ENCODE measurements around the gene THBS2. TPM values are rescaled to one million over a fixed set of nuclear protein-coding genes. Genes with fewer than 3 reads are reported as not detected.
A peak's percentile ranks its signal among the peaks of the same experiment; 100 is the strongest.

THBS2 gene
- total and polyA plus RNA-seq, 12 donors = 5.2 to 45.9 (median 10.7) TPM

DNA sequence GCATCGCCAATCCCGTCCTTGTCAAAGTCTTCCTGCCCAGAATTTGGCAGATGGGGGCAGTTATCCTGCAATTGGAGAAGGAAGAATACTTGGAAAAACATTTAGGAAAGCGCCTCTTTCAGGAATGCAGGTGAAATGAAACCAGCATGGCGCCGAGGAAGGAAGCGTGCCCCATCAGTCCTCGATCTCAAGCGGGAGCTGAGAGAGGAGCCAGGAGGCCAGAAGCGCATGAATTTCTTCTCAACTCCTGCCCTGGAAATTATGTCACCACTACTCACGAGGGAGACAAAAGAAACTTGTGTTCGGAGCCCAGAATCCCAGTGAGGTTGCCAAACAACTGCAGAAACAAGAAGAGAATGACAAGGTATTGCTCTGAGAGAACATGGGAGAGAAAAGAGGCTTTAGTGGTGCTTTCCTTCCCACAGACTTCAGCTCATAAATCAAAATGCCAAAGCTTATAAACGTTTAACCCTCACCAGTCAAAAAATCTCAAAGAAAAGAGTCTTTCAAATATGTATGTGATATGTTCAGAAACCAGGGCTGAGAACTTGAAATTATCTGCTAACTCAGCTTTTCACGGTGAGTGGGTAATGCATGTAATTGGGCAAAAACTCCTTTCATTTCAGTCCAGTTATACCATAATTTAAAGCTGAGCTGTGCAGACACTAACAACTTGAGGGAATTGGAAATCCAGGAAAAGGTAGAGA, 23.9 kb downstream of the THBS2 start:
- peaks cover 0 to 16% (median 0%) of the 10 kb centered on the region in 11 donors for H3K9me3 ChIP-seq
- H3K27me3 ChIP-seq = peaks cover 0 to 4% (median 0%) of the 10 kb centered on the region in 7 donors
- peaks cover 0 to 7% (median 0%) of the 10 kb centered on the region in 9 donors for H3K4me1 ChIP-seq
- H3K4me3 ChIP-seq = no peak overlapping the region
- TF ChIP-seq, protein P1, sequence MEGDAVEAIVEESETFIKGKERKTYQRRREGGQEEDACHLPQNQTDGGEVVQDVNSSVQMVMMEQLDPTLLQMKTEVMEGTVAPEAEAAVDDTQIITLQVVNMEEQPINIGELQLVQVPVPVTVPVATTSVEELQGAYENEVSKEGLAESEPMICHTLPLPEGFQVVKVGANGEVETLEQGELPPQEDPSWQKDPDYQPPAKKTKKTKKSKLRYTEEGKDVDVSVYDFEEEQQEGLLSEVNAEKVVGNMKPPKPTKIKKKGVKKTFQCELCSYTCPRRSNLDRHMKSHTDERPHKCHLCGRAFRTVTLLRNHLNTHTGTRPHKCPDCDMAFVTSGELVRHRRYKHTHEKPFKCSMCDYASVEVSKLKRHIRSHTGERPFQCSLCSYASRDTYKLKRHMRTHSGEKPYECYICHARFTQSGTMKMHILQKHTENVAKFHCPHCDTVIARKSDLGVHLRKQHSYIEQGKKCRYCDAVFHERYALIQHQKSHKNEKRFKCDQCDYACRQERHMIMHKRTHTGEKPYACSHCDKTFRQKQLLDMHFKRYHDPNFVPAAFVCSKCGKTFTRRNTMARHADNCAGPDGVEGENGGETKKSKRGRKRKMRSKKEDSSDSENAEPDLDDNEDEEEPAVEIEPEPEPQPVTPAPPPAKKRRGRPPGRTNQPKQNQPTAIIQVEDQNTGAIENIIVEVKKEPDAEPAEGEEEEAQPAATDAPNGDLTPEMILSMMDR (IDR thresholded peaks at IDR 0.05) = no peak
- WGBS, 2 donors = 66 to 70% methylated on average over 13 of the region's 13 CpGs
- no peak overlapping the region for H3K27ac ChIP-seq
- DNase-seq = no peak
- ATAC-seq = peak in 2 of 8 donors; percentile 7 to 13
- peaks cover 0 to 74% (median 0%) of the 10 kb centered on the region in 9 donors for H3K36me3 ChIP-seq
- intact Hi-C loops (cut with DNase I) = no loop called here

DNA sequence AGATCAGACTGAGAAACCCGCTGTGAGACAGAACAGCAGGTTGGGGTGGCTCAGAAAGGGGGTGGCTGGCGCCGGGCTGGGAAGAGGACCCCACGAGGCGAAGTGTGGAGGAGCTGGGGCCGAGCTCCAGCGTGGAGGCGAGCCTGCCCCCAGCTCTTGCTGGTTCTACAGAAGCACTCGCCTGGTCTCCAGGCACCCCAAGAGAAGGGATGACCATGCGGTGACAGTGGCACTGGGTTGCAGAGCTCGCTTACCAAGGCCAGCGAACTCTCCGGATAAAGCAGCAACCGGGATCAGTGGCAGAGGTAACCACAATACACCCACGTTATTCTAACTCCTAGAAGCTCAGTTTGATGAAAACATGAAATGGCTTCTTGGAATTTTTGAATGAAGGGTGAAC, 26.5 kb downstream of the THBS2 start:
- peaks cover 0 to 4% (median 0%) of the 10 kb centered on the region in 11 donors for H3K9me3 ChIP-seq
- WGBS, 2 donors = 88 to 89% methylated on average over 15 of the region's 15 CpGs
- peaks cover 0 to 15% (median 0%) of the 10 kb centered on the region in 9 donors for H3K4me1 ChIP-seq
- H3K36me3 ChIP-seq = peaks cover 0 to 63% (median 0%) of the 10 kb centered on the region in 9 donors
- no peak overlapping the region for H3K27ac ChIP-seq
- no peak overlapping the region for H3K4me3 ChIP-seq
- intact Hi-C loops (cut with DNase I) = no loop called here
- ATAC-seq (no peak), DNase-seq (no peak)
- TF ChIP-seq, protein P1 (IDR thresholded peaks at IDR 0.05) = no peak
- peaks cover 0 to 4% (median 0%) of the 10 kb centered on the region in 7 donors for H3K27me3 ChIP-seq

DNA sequence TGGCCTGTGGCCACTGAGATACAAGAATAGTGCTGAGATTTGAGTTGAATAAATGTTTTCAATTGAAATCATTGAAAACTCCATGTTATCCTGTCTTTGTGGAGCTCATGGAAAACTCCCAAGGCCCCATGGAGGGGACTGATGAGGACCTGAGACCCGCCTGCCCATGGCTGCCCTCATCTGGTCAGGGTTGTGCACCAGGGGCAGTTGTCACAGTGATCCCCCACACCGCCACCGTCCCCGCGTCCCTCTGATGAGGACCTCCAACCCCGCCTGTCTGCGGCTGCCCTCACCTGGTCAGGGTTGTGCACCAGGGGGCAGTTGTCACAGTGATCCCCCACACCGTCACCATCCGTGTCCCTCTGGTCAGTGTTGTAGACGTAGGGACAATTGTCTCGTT, 27.8 kb downstream of the THBS2 start:
- WGBS, 2 donors = 90 to 92% methylated on average over 11 of the region's 11 CpGs
- ATAC-seq = no peak
- DNase-seq = no peak
- intact Hi-C loops (cut with DNase I) = no loop called here
- Histone ChIP-seq H3K4me1 (peaks cover 0 to 15% (median 0%) of the 10 kb centered on the region in 9 donors), H3K9me3 (peaks cover 0 to 7% (median 0%) of the 10 kb centered on the region in 11 donors), H3K27me3 (peaks cover 0 to 4% (median 0%) of the 10 kb centered on the region in 7 donors), H3K36me3 (peaks cover 0 to 71% (median 0%) of the 10 kb centered on the region in 9 donors), H3K4me3 (no peak overlapping the region), H3K27ac (no peak overlapping the region)
- TF ChIP-seq, protein P1 (IDR thresholded peaks at IDR 0.05) = no peak

DNA sequence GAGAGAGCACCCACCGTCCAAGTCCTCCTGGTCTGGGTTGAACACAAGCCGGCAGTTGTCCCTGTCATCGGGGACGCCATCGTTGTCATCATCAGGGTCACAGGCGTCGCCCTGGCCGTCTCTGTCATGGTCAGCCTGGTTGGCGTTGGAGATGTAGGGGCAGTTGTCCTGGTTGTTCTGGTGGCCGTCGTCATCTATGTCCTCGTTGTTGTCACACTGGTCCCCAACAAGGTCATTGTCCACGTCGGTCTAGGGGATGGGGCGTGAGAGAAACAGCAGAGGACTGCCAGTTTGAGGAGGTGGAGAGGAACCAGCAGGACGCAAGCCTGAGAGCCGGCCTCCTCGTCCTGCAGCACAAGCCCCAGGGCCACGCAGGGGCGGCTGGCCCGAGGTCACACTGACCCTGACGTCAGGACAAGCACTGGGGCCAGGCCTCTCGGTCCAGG, 28.5 kb downstream of the THBS2 start:
- DNase-seq (no peak), ATAC-seq (peak in 2 of 8 donors; percentile 27 to 41)
- TF ChIP-seq, protein P1 (IDR thresholded peaks at IDR 0.05) = no peak
- no peak overlapping the region for H3K4me3 ChIP-seq
- intact Hi-C loops (cut with DNase I) = no loop called here
- peaks cover 0 to 7% (median 0%) of the 10 kb centered on the region in 11 donors for H3K9me3 ChIP-seq
- 85 to 87% methylated on average over 23 of the region's 23 CpGs for WGBS, 2 donors
- peak overlapping the region in 7 of 10 donors; percentile 48 to 67 (median 53) for H3K27ac ChIP-seq
- H3K4me1 ChIP-seq = peaks cover 0 to 15% (median 0%) of the 10 kb centered on the region in 9 donors
- peaks cover 0 to 71% (median 4%) of the 10 kb centered on the region in 9 donors for H3K36me3 ChIP-seq
- peaks cover 0 to 4% (median 0%) of the 10 kb centered on the region in 7 donors for H3K27me3 ChIP-seq

All from heart right ventricle (tissue), 16 donors.